NCI-H524 (cell line): Measurements from ENCODE around the gene WNT7A.
"Not testable (repeated sequence)": the region's sequence is repeated elsewhere in the genome, so short reads cannot be mapped to it uniquely, and the experiment has no call there.

Source experiments
- DNase-seq, 2 experiments: peaks; one replicate each; lab custom pipeline; 2025; lab: John Stamatoyannopoulos, UW

The WNT7A gene

GRCh38 chr3:13865106-13865505, 14.8 kb downstream of the WNT7A start:
- DNase-seq: no peak

DNA sequence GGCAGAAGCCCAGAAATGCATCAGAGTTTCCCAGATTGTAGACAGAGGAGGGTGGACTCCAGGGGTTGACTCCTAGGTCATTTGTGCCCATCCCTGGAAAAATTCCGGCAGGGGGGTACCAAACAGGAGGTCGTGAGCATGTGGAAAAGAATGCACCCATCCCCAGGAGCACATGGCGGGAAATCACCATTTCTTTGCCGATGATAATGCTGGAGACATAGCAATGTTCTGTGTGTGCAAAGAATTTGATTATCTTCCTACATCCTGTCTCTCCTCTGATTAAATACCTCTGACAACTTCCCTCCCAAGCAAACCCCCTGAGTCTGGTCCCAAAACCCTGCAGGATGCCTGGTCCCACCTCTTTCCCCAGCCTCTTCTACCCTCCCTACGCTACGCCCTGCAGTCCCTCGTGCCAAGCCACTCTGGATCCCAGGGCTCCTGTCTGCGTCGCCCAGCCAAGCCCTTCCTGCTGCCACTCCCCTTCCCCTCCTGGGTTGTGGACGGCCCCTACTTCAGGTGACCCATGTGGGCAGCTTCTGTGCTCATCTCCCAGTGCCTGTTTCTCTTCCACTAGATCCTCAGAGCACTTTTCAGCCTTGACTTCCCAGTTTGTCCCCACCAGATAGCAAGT, 15.8 kb downstream of the WNT7A start:
- no peak for DNase-seq

GRCh38 chr3:13863382-13863952, 16.4 kb downstream of the WNT7A start:
- no peak for DNase-seq

GRCh38 chr3:13861461-13861860, 18.4 kb downstream of the WNT7A start:
- no peak for DNase-seq

DNA sequence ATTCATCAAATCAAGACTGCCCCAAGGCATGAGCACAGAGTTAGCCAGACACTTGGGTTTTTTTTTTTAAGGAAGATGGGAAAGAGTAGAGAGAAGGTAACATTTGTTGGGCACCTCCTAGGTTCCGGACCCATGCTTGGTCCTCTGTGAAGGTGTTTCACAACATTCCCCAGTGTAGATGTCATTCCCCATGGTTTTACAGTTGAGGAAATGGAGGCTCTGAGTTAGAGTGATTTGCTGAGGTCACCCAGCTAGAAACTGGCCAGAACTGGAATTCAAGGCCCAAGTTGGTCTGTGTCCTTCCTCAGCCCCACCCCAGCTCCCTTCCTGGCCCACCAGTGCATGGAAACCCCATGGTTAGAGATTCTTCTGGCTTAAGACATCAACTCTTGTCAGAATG, 19.9 kb downstream of the WNT7A start:
- no peak for DNase-seq

DNA sequence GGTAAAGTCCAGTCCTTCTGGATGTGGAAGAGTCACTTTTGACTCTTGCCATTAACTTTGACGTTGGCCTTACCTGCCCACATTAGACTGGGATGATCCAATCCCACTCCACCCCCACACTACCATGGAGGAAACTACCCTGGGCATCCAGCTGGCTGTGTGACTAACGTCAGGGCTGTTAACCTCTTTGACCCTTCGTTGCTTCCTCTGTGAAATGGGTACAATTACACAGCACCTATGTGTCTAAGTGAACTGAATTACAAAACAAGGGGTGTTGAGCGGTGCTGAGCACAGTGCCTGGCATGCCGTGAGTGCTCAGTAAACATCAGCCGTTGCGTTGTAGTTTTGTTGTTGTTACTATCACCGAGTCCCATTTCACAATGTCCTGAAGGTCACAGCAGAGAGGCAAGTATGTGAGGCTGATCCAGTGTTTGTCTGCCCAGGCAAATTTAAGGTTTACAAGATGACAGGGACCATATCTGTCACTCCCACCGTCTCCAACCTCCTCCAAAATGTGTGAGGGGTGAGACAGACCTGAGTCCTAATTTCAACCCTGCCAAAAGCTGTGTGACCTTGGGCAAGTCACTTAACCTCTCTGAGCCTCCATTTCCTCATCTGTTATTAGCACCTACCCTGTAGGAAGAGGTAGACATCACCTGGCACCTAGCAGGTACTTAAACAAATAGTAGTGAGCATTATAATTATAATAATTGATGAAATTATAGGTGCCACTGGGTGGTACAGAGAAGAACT, 20.9 kb downstream of the WNT7A start:
- DNase-seq: no peak

GRCh38 chr3:13857702-13858380, 22.0 kb downstream of the WNT7A start:
- no peak for DNase-seq

DNA sequence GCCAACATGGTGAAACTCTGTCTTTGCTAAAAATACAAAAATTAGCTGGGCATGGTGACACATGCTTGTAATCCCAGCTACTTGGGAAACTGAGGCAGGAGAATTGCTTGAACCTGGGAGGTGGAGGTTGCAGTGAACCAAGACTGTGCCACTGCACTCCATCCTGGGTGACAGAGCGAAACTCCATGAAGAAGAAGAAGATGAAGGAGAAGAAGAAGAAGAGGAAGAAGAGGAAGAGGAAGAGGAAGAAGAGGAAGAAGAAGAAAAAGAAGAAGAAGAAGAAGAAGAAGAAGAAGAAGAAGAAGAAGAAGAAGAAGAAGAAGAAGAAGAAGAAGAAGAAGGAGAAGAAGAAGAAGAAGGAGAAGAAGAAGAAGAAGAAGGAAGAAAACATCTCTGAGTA, 23.2 kb downstream of the WNT7A start:
- DNase-seq: not testable (repeated sequence)

- DNase-seq: no peak
Observed at GRCh38 chr3:13856006-13856405, 23.9 kb downstream of the WNT7A start.

- DNase-seq: no peak
Observed at GRCh38 chr3:13854492-13854891, 25.4 kb downstream of the WNT7A start.

GRCh38 chr3:13853978-13854296, 25.9 kb downstream of the WNT7A start:
- DNase-seq: no peak

GRCh38 chr3:13853256-13853977, 26.5 kb downstream of the WNT7A start:
- no peak for DNase-seq

DNA sequence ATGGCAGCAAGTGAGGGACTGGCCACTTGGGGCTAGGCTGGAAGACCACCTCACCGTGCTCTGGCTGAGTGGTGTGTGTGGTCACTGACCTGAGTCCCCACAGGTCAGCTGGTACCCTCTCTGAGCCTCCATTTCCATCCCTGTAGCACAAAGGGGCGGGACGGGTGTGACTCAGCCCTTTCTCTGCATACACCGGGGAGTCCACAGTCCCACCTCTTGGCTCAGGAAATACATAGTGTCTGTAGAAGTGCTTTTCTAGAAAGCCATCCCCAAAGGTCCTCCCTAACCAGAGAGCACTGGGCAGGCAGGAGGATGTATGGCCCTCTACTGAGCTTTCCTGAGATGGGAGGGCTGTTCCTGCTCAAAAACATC, 27.2 kb downstream of the WNT7A start:
- DNase-seq: no peak

DNA sequence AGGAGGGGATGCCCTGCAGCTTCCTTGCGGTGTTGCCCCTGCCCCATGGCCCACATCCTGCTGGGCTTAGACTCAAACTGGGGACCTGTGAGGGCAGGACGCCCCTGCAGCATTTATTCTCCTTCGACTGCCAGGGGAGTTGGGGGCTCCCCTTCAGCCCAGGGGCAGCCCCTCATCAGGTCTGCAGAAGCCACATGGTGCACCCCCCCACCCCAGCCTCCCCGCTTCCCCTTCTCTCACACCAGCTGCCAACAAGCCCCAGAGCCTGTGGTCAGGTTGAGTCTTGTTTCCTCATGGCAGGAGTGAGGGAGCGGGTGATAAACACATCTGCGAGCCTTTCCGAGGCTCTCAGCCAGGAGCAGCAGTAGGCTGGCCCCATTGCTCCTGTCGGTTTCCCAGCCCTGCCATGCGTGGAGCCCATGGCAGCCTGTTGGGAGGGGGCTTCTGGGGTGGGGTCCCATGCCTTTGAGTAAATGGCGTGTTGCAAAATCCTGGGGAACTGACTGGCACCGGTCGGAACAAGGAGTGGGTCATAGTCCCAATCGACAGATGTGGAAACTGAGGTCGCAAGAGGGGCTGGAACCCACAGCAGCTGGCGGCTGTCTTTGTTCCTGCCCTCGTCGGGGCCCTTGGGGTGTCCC, 27.8 kb downstream of the WNT7A start:
- DNase-seq: no peak

DNA sequence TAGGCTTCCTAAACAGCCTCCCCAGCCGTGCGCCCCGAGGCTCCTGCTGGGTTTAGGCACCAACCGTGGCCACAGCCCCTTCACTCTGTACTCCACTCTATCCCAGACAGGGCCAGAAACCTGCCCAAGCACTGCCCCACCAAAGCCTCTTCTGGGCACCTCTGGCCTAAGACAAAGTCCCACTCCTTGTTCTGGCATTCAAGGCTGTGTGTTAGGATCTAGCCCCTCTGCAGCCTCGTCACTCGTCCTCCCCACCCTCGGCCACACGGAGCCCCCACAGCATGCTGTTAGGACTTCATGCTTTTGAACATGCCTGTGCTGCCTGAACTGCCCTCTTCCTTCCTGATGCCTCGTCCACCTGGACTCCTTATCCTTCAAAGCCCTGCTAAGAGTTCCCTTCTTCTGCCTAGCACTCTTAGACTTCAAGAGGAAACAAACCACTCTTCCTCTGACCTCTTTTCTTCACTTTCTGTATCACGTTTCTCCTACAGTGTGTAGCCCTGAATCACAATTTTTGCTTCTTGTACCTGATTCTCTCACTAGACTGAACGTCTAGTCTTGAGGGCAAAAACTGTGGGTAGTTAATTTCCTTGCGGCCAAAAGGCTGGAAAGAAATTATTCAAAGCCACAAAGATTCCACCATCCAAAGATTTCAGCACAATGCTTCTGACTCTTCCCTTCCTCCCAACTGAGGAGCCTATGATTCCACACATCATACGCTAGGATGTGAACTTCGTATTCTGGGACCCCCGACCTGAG, 28.6 kb downstream of the WNT7A start:
- no peak for DNase-seq

- no peak for DNase-seq
Observed at GRCh38 chr3:13850161-13850945, 29.5 kb downstream of the WNT7A start.

GRCh38 chr3:13849018-13849417, 30.9 kb downstream of the WNT7A start:
- no peak for DNase-seq

- no peak for DNase-seq
Observed at GRCh38 chr3:13846716-13847570, 32.9 kb downstream of the WNT7A start.

DNA sequence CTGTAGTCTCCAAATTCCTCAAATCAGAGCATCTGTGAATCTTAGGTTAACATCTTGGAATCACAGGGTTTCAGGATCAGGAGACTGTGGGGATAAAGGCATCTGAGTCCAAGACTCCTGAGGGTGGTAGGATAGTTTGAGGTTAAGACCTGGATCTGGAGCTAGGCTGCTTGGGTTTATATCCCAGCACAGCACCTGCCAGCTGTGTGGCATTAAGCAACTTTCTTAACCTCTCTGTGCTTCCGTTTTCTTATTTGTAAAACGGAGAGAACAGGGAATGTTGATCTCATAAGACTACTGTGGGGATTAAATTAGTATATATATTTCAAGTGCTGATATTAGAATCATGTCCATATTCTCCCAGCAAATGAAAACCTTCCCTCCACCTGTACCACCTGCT, 33.6 kb downstream of the WNT7A start:
- DNase-seq: no peak
